ENCODE results near the gene RGL1. TPM values are rescaled to one million over a fixed set of nuclear protein-coding genes. Genes with fewer than 3 reads are reported as not detected.

The RGL1 gene
- total and polyA plus RNA-seq, 4 donors = 7.0 to 51.6 (median 16.4) TPM

- 96% methylated on average over 4 of the region's 4 CpGs for WGBS, 2 donors
- DNase-seq (no peak), ATAC-seq (ENCODE audit: low FRiP score) (no peak)
- Histone ChIP-seq H3K4me1 (ENCODE audit: control insufficient read depth in 1 of 2, insufficient read depth in 2 of 2, low read length in 2 of 2) (peaks cover 2 to 6% of the 10 kb centered on the region in 2 donors), H3K27me3 (ENCODE audit: control insufficient read depth in 1 of 2, insufficient read depth in 2 of 2, low read length in 1 of 2) (no peaks in the 10 kb centered on the region), H3K4me3 (ENCODE audit: low read length in 2 of 2) (no peak overlapping the region), H3K27ac (ENCODE audit: low read depth in 1 of 2, low read length in 2 of 2) (no peak overlapping the region), H3K36me3 (ENCODE audit: control insufficient read depth in 1 of 2, insufficient read depth in 2 of 2, low read length in 1 of 2) (no peaks in the 10 kb centered on the region), H3K9me3 (ENCODE audit: control insufficient read depth, low read length) (no peaks in the 10 kb centered on the region)
- intact Hi-C loops (cut with DNase I) = no loop called here
These were observed 6.0 kb downstream of the RGL1 start for GRCh38 chr1:183810756-183811544.

- ATAC-seq (ENCODE audit: low FRiP score) (no peak), DNase-seq (no peak)
- WGBS, 2 donors = 48 to 57% methylated on average over 2 of the region's 2 CpGs
- Histone ChIP-seq H3K36me3 (ENCODE audit: control insufficient read depth in 1 of 2, insufficient read depth in 2 of 2, low read length in 1 of 2) (no peaks in the 10 kb centered on the region), H3K27ac (ENCODE audit: low read depth in 1 of 2, low read length in 2 of 2) (no peak overlapping the region), H3K9me3 (ENCODE audit: control insufficient read depth, low read length) (no peaks in the 10 kb centered on the region), H3K27me3 (ENCODE audit: control insufficient read depth in 1 of 2, insufficient read depth in 2 of 2, low read length in 1 of 2) (no peaks in the 10 kb centered on the region), H3K4me1 (ENCODE audit: control insufficient read depth in 1 of 2, insufficient read depth in 2 of 2, low read length in 2 of 2) (peaks cover 0 to 2% of the 10 kb centered on the region in 2 donors), H3K4me3 (ENCODE audit: low read length in 2 of 2) (no peak overlapping the region)
- intact Hi-C loops (cut with DNase I) = no loop called here
These were observed 7.2 kb downstream of the RGL1 start for GRCh38 chr1:183812128-183812527.

- no peak for DNase-seq
- no peak for ATAC-seq (ENCODE audit: low FRiP score)
- peaks cover 0 to 2% of the 10 kb centered on the region in 2 donors for H3K4me1 ChIP-seq (ENCODE audit: control insufficient read depth in 1 of 2, insufficient read depth in 2 of 2, low read length in 2 of 2)
- no peaks in the 10 kb centered on the region for H3K36me3 ChIP-seq (ENCODE audit: control insufficient read depth in 1 of 2, insufficient read depth in 2 of 2, low read length in 1 of 2)
- no peak overlapping the region for H3K4me3 ChIP-seq (ENCODE audit: low read length in 2 of 2)
- H3K27me3 ChIP-seq (ENCODE audit: control insufficient read depth in 1 of 2, insufficient read depth in 2 of 2, low read length in 1 of 2) = no peaks in the 10 kb centered on the region
- intact Hi-C loops (cut with DNase I) = no loop called here
- no peak overlapping the region for H3K27ac ChIP-seq (ENCODE audit: low read depth in 1 of 2, low read length in 2 of 2)
- no peaks in the 10 kb centered on the region for H3K9me3 ChIP-seq (ENCODE audit: control insufficient read depth, low read length)
- WGBS, 2 donors = 59 to 68% methylated on average over 9 of the region's 9 CpGs
These were observed 8.0 kb downstream of the RGL1 start for GRCh38 chr1:183812686-183813569.

- Histone ChIP-seq H3K9me3 (ENCODE audit: control insufficient read depth, low read length) (no peaks in the 10 kb centered on the region), H3K4me1 (ENCODE audit: control insufficient read depth in 1 of 2, insufficient read depth in 2 of 2, low read length in 2 of 2) (peaks cover 2 to 5% of the 10 kb centered on the region in 2 donors), H3K27ac (ENCODE audit: low read depth in 1 of 2, low read length in 2 of 2) (peak overlapping the region in 1 of 2 donors; percentile 37), H3K4me3 (ENCODE audit: low read length in 2 of 2) (no peak overlapping the region), H3K27me3 (ENCODE audit: control insufficient read depth in 1 of 2, insufficient read depth in 2 of 2, low read length in 1 of 2) (no peaks in the 10 kb centered on the region), H3K36me3 (ENCODE audit: control insufficient read depth in 1 of 2, insufficient read depth in 2 of 2, low read length in 1 of 2) (no peaks in the 10 kb centered on the region)
- DNase-seq (no peak), ATAC-seq (ENCODE audit: low FRiP score) (no peak)
- intact Hi-C loops (cut with DNase I) = no loop called here
- WGBS, 2 donors = 90 to 94% methylated on average over 1 of the region's 1 CpG
These were observed 9.3 kb downstream of the RGL1 start for GRCh38 chr1:183814121-183814681.

- Histone ChIP-seq H3K36me3 (ENCODE audit: control insufficient read depth in 1 of 2, insufficient read depth in 2 of 2, low read length in 1 of 2) (no peaks in the 10 kb centered on the region), H3K27ac (ENCODE audit: low read depth in 1 of 2, low read length in 2 of 2) (no peak overlapping the region), H3K4me3 (ENCODE audit: low read length in 2 of 2) (no peak overlapping the region), H3K4me1 (ENCODE audit: control insufficient read depth in 1 of 2, insufficient read depth in 2 of 2, low read length in 2 of 2) (peaks cover 2 to 5% of the 10 kb centered on the region in 2 donors), H3K9me3 (ENCODE audit: control insufficient read depth, low read length) (no peaks in the 10 kb centered on the region), H3K27me3 (ENCODE audit: control insufficient read depth in 1 of 2, insufficient read depth in 2 of 2, low read length in 1 of 2) (no peaks in the 10 kb centered on the region)
- WGBS, 2 donors = 93 to 97% methylated on average over 3 of the region's 3 CpGs
- ATAC-seq (ENCODE audit: low FRiP score) (no peak), DNase-seq (no peak)
- intact Hi-C loops (cut with DNase I) = no loop called here
These were observed 11.2 kb downstream of the RGL1 start for GRCh38 chr1:183816110-183816509.

GRCh38 chr1:183817576-183818288, 12.8 kb downstream of the RGL1 start:
- H3K36me3 ChIP-seq (ENCODE audit: control insufficient read depth in 1 of 2, insufficient read depth in 2 of 2, low read length in 1 of 2) = no peaks in the 10 kb centered on the region
- intact Hi-C loops (cut with DNase I) = no loop called here
- no peak for DNase-seq
- WGBS, 2 donors = 40 to 48% methylated on average over 5 of the region's 5 CpGs
- H3K9me3 ChIP-seq (ENCODE audit: control insufficient read depth, low read length) = no peaks in the 10 kb centered on the region
- H3K27me3 ChIP-seq (ENCODE audit: control insufficient read depth in 1 of 2, insufficient read depth in 2 of 2, low read length in 1 of 2) = no peaks in the 10 kb centered on the region
- no peak overlapping the region for H3K4me3 ChIP-seq (ENCODE audit: low read length in 2 of 2)
- peaks cover 2 to 5% of the 10 kb centered on the region in 2 donors for H3K4me1 ChIP-seq (ENCODE audit: control insufficient read depth in 1 of 2, insufficient read depth in 2 of 2, low read length in 2 of 2)
- H3K27ac ChIP-seq (ENCODE audit: low read depth in 1 of 2, low read length in 2 of 2) = no peak overlapping the region
- ATAC-seq (ENCODE audit: low FRiP score) = no peak

- peaks cover 2 to 5% of the 10 kb centered on the region in 2 donors for H3K4me1 ChIP-seq (ENCODE audit: control insufficient read depth in 1 of 2, insufficient read depth in 2 of 2, low read length in 2 of 2)
- H3K4me3 ChIP-seq (ENCODE audit: low read length in 2 of 2) = no peak overlapping the region
- H3K27ac ChIP-seq (ENCODE audit: low read depth in 1 of 2, low read length in 2 of 2) = no peak overlapping the region
- no peak for ATAC-seq (ENCODE audit: low FRiP score)
- no peaks in the 10 kb centered on the region for H3K36me3 ChIP-seq (ENCODE audit: control insufficient read depth in 1 of 2, insufficient read depth in 2 of 2, low read length in 1 of 2)
- no peaks in the 10 kb centered on the region for H3K27me3 ChIP-seq (ENCODE audit: control insufficient read depth in 1 of 2, insufficient read depth in 2 of 2, low read length in 1 of 2)
- WGBS, 2 donors = 95 to 98% methylated on average over 1 of the region's 1 CpG
- intact Hi-C loops (cut with DNase I) = no loop called here
- no peaks in the 10 kb centered on the region for H3K9me3 ChIP-seq (ENCODE audit: control insufficient read depth, low read length)
- no peak for DNase-seq
These were observed 14.1 kb downstream of the RGL1 start for GRCh38 chr1:183819059-183819458.

- no peaks in the 10 kb centered on the region for H3K36me3 ChIP-seq (ENCODE audit: control insufficient read depth in 1 of 2, insufficient read depth in 2 of 2, low read length in 1 of 2)
- intact Hi-C loops (cut with DNase I) = no loop called here
- DNase-seq (no peak), ATAC-seq (ENCODE audit: low FRiP score) (peak; percentile 23)
- peaks cover 0 to 5% of the 10 kb centered on the region in 2 donors for H3K4me1 ChIP-seq (ENCODE audit: control insufficient read depth in 1 of 2, insufficient read depth in 2 of 2, low read length in 2 of 2)
- no peaks in the 10 kb centered on the region for H3K9me3 ChIP-seq (ENCODE audit: control insufficient read depth, low read length)
- no peak overlapping the region for H3K4me3 ChIP-seq (ENCODE audit: low read length in 2 of 2)
- WGBS, 2 donors = 4 to 13% methylated on average over 1 of the region's 1 CpG
- H3K27me3 ChIP-seq (ENCODE audit: control insufficient read depth in 1 of 2, insufficient read depth in 2 of 2, low read length in 1 of 2) = no peaks in the 10 kb centered on the region
- peak overlapping the region; percentile 61 to 67 for H3K27ac ChIP-seq (ENCODE audit: low read depth in 1 of 2, low read length in 2 of 2)
These were observed 16.5 kb downstream of the RGL1 start for GRCh38 chr1:183821309-183821888.
